Lower leg skin (tissue), 4 donors: ENCODE results near the gene CTDSP2. TPM values are rescaled to one million over a fixed set of nuclear protein-coding genes. Genes with fewer than 3 reads are reported as not detected.

ENCODE experiments used
- DNase-seq, 2 donors: peaks; one replicate each; pipeline ENCODE4 v3.0.0-alpha.2; 2019; ENCODE audit warnings: low spot score in 2 of 2
- H3K4me3 ChIP-seq: fragments of 200-600 bp; sonication (generic); 2 replicates; pipeline ENCODE4 v1.5.1; 2017; ENCODE audit warnings: mild to moderate bottlenecking, low read depth; ENCODE audit not compliant: poor library complexity, severe bottlenecking
- CTCF ChIP-seq, 3 donors: fragments of 450-650 bp; IDR thresholded peaks; one replicate each; pipeline ENCODE4 v1.5.1; 2016; ENCODE audit warnings: antibody characterized with exemption in 3 of 3, mild to moderate bottlenecking in 3 of 3, moderate library complexity in 2 of 3
- POLR2A ChIP-seq, 2 donors: fragments of 450-650 bp; IDR thresholded peaks; one replicate each; pipeline ENCODE4 v1.6.1; 2016 to 2017; ENCODE audit warnings: antibody characterized with exemption in 2 of 2, mild to moderate bottlenecking in 1 of 2, moderate library complexity in 1 of 2
- WGBS, 2 donors: methylation state at CpG; one replicate each; pipeline ENCODE4 v1.1.5; 2018; 5-methylcytosine and 5-hydroxymethylcytosine counted together
- intact Hi-C: fragments of 100-400 bp; cut with DNase I; formaldehyde crosslinking; loops from one replicate; pipeline ENCODE4 v1.15.0; 2023; ENCODE audit warnings: low total_unique reads
- total RNA-seq, 4 donors: library from RNA; depleted of rRNA; stranded (reverse); fragments of >200 nt; gene quantifications; one replicate each; pipeline ENCODE4 v1.1.0, GENCODE V29; 2016

Gene CTDSP2
- total RNA-seq, 4 donors from 2014 or later: 129 to 174 (median 169) TPM

GRCh38 chr12:57817261-57817989, 29.1 kb downstream of the CTDSP2 start:
- H3K4me3 ChIP-seq: no peak overlapping the region
- no peak for TF ChIP-seq CTCF (IDR thresholded peaks at IDR 0.05)
- TF ChIP-seq POLR2A (IDR thresholded peaks at IDR 0.05): no peak
- 55 to 66% methylated on average over 8 of the region's 8 CpGs for WGBS, 2 donors
- intact Hi-C loops: no loop called here
- DNase-seq: no peak

- H3K4me3 ChIP-seq: no peak overlapping the region
- no peak for TF ChIP-seq CTCF (IDR thresholded peaks at IDR 0.05)
- TF ChIP-seq POLR2A (IDR thresholded peaks at IDR 0.05): no peak
- DNase-seq: peak in 1 of 2 donors; percentile 64
- 27 to 39% methylated on average over 5 of the region's 5 CpGs for WGBS, 2 donors
- intact Hi-C loops: no loop called here
These were observed 29.7 kb downstream of the CTDSP2 start for GRCh38 chr12:57816855-57817151.

GRCh38 chr12:57816001-57816854, 30.3 kb downstream of the CTDSP2 start:
- intact Hi-C loops: no loop called here

GRCh38 chr12:57815177-57816000, 31.1 kb downstream of the CTDSP2 start:
- no peak overlapping the region for H3K4me3 ChIP-seq
- TF ChIP-seq POLR2A (IDR thresholded peaks at IDR 0.05) (no peak), CTCF (IDR thresholded peaks at IDR 0.05) (no peak)
- WGBS, 2 donors: 73 to 80% methylated on average over 11 to 13 of the region's 13 CpGs
- no peak for DNase-seq
- intact Hi-C loops: no loop called here

More at GRCh38 chr12:57816001-57816854, 30.3 kb downstream of the CTDSP2 start:
- WGBS, 2 donors: 37 to 43% methylated on average over 3 of the region's 3 CpGs
- TF ChIP-seq POLR2A (IDR thresholded peaks at IDR 0.05): no peak
- TF ChIP-seq CTCF (IDR thresholded peaks at IDR 0.05): no peak
- H3K4me3 ChIP-seq: no peak overlapping the region
- no peak for DNase-seq

GRCh38 chr12:57813971-57814772, 32.4 kb downstream of the CTDSP2 start:
- no peak overlapping the region for H3K4me3 ChIP-seq
- no peak for TF ChIP-seq CTCF (IDR thresholded peaks at IDR 0.05)
- TF ChIP-seq POLR2A (IDR thresholded peaks at IDR 0.05): no peak
- DNase-seq: no peak
- intact Hi-C loops: no loop called here
- 69 to 72% methylated on average over 17 of the region's 17 CpGs for WGBS, 2 donors
